HG03064 (cell line): ENCODE measurements around the gene MORF4L1.

ENCODE experiments used
- ATAC-seq: cut with Tn5 transposase; IDR thresholded peaks from one replicate; pipeline ENCODE4 v1.9.1; 2021; ENCODE audit warnings: low read depth; ENCODE audit not compliant: unreplicated experiment

Gene MORF4L1

GRCh38 chr15:78942741-78943140 lies 70.1 kb downstream of the MORF4L1 start:
- no peak for ATAC-seq

GRCh38 chr15:78943692-78944091 lies 71.0 kb downstream of the MORF4L1 start:
- ATAC-seq: no peak

GRCh38 chr15:78944202-78944625 lies 71.5 kb downstream of the MORF4L1 start:
- ATAC-seq: peak; percentile 20

- ATAC-seq: peak; percentile 59
These were observed 72.1 kb downstream of the MORF4L1 start, which contains the start of gene CTSH for GRCh38 chr15:78944669-78945407. Gene CTSH (minus strand): TSS chr15:78945046. CDS start chr15:78944981, 65 bp downstream.

- no peak for ATAC-seq
These were observed 73.8 kb downstream of the MORF4L1 start for GRCh38 chr15:78946493-78946892.

GRCh38 chr15:78947506-78947905 lies 74.8 kb downstream of the MORF4L1 start:
- no peak for ATAC-seq
